CD4-positive, alpha-beta memory T cell (primary cell): ENCODE results near the gene ULK3. TPM values are rescaled to one million over a fixed set of nuclear protein-coding genes. Genes with fewer than 3 reads are reported as not detected.

Experiments used
- CTCF ChIA-PET: fragments of 350-600 bp; sonication (Branson Sonifier 250); formaldehyde crosslinking; loops from one replicate; lab custom pipeline; 2021; ENCODE audit warnings: inconsistent platforms; ENCODE audit not compliant: partially characterized antibody; lab: Charles Lee
- POLR2A ChIA-PET: fragments of 350-600 bp; sonication (Branson Sonifier 250); formaldehyde crosslinking; loops from one replicate; lab custom pipeline; 2021; ENCODE audit not compliant: partially characterized antibody; lab: Charles Lee
- DNase-seq, 5 donors: peaks; one replicate each; pipeline versions ENCODE4 v3.0.0 to v3.0.0-alpha.2; 2020 to 2022; ENCODE audit warnings: mixed read lengths in 1 of 5
- H3K27ac ChIP-seq: one replicate; pipeline ENCODE4 v1.7.0; 2013; ENCODE audit warnings: low read depth, low read length
- H3K27me3 ChIP-seq: 2 replicates; pipeline ENCODE4 v1.7.0; 2013; ENCODE audit warnings: mild to moderate bottlenecking, low read length, moderate library complexity; ENCODE audit not compliant: insufficient read depth
- H3K36me3 ChIP-seq: 2 replicates; pipeline ENCODE4 v1.7.0; 2013; ENCODE audit warnings: mild to moderate bottlenecking, low read length, moderate library complexity; ENCODE audit not compliant: insufficient read depth
- H3K4me1 ChIP-seq: 2 replicates; pipeline ENCODE4 v1.7.0; 2013; ENCODE audit warnings: mild to moderate bottlenecking, low read length, moderate library complexity; ENCODE audit not compliant: insufficient read depth
- H3K4me3 ChIP-seq, 2 donors: one replicate each; pipeline ENCODE4 v1.7.0; 2013; ENCODE audit warnings: low read length in 2 of 2, mild to moderate bottlenecking in 1 of 2
- H3K9me3 ChIP-seq, 2 donors: one replicate each; pipeline ENCODE4 v1.7.0; 2013; ENCODE audit warnings: low read length in 2 of 2, control low read depth in 1 of 2; ENCODE audit not compliant: control insufficient read depth in 1 of 2
- H3K27ac Mint-ChIP-seq, 7 donors: one replicate each; pipeline ENCODE4 v1.8.0; 2020 to 2021; ENCODE audit warnings: mixed read lengths in 7 of 7, mild to moderate bottlenecking in 6 of 7, inconsistent platforms in 3 of 7, moderate library complexity in 3 of 7
- H3K27me3 Mint-ChIP-seq, 2 donors: one replicate each; pipeline ENCODE4 v1.8.0; 2020 to 2021; ENCODE audit warnings: mixed read lengths in 2 of 2
- H3K36me3 Mint-ChIP-seq, 2 donors: one replicate each; pipeline ENCODE4 v1.8.0; 2020 to 2021; ENCODE audit warnings: mixed read lengths in 2 of 2, inconsistent platforms in 1 of 2, mild to moderate bottlenecking in 1 of 2
- H3K4me1 Mint-ChIP-seq, 4 donors: one replicate each; pipeline ENCODE4 v1.8.0; 2020 to 2021; ENCODE audit warnings: mixed read lengths in 4 of 4, mild to moderate bottlenecking in 1 of 4
- H3K4me3 Mint-ChIP-seq, 8 donors: one replicate each; pipeline ENCODE4 v1.8.0; 2020 to 2021; ENCODE audit warnings: mixed read lengths in 8 of 8, mild to moderate bottlenecking in 7 of 8, moderate library complexity in 6 of 8, inconsistent platforms in 3 of 8
- H3K9me3 Mint-ChIP-seq, 8 donors: one replicate each; pipeline ENCODE4 v1.8.0; 2020 to 2021; ENCODE audit warnings: mixed read lengths in 8 of 8, mild to moderate bottlenecking in 5 of 8, inconsistent platforms in 3 of 8, moderate library complexity in 1 of 8
- intact Hi-C: fragments of 100-400 bp; cut with micrococcal nuclease; formaldehyde crosslinking; loops from one replicate; pipeline ENCODE4 v1.15.1; 2023
- polyA plus RNA-seq, 2 donors: library from polyadenylated mRNA; unstranded; fragments of 300-500 nt; fragmentation: Illumina TruSeq; gene quantifications; one replicate each; pipeline ENCODE4 v1.2.3, GENCODE V29; 2021
- total RNA-seq, 2 experiments: library from RNA; stranded (reverse); gene quantifications; one replicate each; pipeline ENCODE4 v1.2.3, GENCODE V29; 2021

Gene ULK3
- total and polyA plus RNA-seq, 4 experiments from 2014 or later, result 33.6 to 88.3 (median 61.7) TPM

GRCh38 chr15:74816624-74817369, 26.2 kb downstream of the ULK3 start:
- no peak overlapping the region for H3K27ac Mint-ChIP-seq
- POLR2A ChIA-PET, result no interaction called here
- H3K9me3 Mint-ChIP-seq, result no peaks in the 10 kb centered on the region
- Histone ChIP-seq H3K4me1 (peaks cover 10% of the 10 kb centered on the region), H3K27me3 (no peaks in the 10 kb centered on the region), H3K36me3 (no peaks in the 10 kb centered on the region), H3K9me3 (no peaks in the 10 kb centered on the region), H3K4me3 (no peak overlapping the region), H3K27ac (no peak overlapping the region)
- DNase-seq, result no peak
- H3K4me1 Mint-ChIP-seq, result peaks cover 2 to 9% (median 6%) of the 10 kb centered on the region in 4 donors
- CTCF ChIA-PET, result interaction anchor here (0.6 to 1.3 kb wide), 2 partner anchors 16 to 48 kb away, joined by 3 read pairs; no protein-coding TSS in a partner anchor
- intact Hi-C loops, result no loop called here
- H3K27me3 Mint-ChIP-seq, result peaks cover 0 to 2% of the 10 kb centered on the region in 2 donors
- H3K4me3 Mint-ChIP-seq, result no peak overlapping the region
- no peaks in the 10 kb centered on the region for H3K36me3 Mint-ChIP-seq

GRCh38 chr15:74815961-74816360, 27.0 kb downstream of the ULK3 start:
- Mint-ChIP-seq H3K4me3 (no peak overlapping the region), H3K36me3 (no peaks in the 10 kb centered on the region), H3K27me3 (peaks cover 0 to 2% of the 10 kb centered on the region in 2 donors), H3K9me3 (no peaks in the 10 kb centered on the region), H3K4me1 (peaks cover 2 to 9% (median 6%) of the 10 kb centered on the region in 4 donors), H3K27ac (no peak overlapping the region)
- Histone ChIP-seq H3K27me3 (no peaks in the 10 kb centered on the region), H3K4me3 (no peak overlapping the region), H3K4me1 (peaks cover 10% of the 10 kb centered on the region), H3K9me3 (no peaks in the 10 kb centered on the region), H3K36me3 (no peaks in the 10 kb centered on the region), H3K27ac (no peak overlapping the region)
- ChIA-PET POLR2A (interaction anchor here (0.7 to 1.5 kb wide), 2 partner anchors 9 to 10 kb away, joined by 3 read pairs; partner anchors contain the start of gene CPLX3), CTCF (interaction anchor here (1.3 kb wide), 1 partner anchor 15 kb away, joined by 3 read pairs; no protein-coding TSS in a partner anchor)
- intact Hi-C loops, result no loop called here
- no peak for DNase-seq

GRCh38 chr15:74815121-74815934, 27.6 kb downstream of the ULK3 start:
- H3K4me3 ChIP-seq, result no peak overlapping the region
- ChIA-PET CTCF (interaction anchor here (1.3 kb wide), 1 partner anchor 15 kb away, joined by 3 read pairs; no protein-coding TSS in a partner anchor), POLR2A (interaction anchor here (0.7 to 1.5 kb wide), 2 partner anchors 8 to 11 kb away, joined by 3 read pairs; partner anchors contain the start of gene CPLX3)
- Mint-ChIP-seq H3K36me3 (no peaks in the 10 kb centered on the region), H3K27ac (peak overlapping the region in 1 of 7 donors; percentile 48), H3K27me3 (peaks cover 0 to 2% of the 10 kb centered on the region in 2 donors), H3K9me3 (no peaks in the 10 kb centered on the region), H3K4me1 (peaks cover 2 to 9% (median 6%) of the 10 kb centered on the region in 4 donors), H3K4me3 (no peak overlapping the region)
- no peaks in the 10 kb centered on the region for H3K27me3 ChIP-seq
- H3K4me1 ChIP-seq, result peaks cover 10% of the 10 kb centered on the region
- no peak for DNase-seq
- H3K36me3 ChIP-seq, result no peaks in the 10 kb centered on the region
- H3K27ac ChIP-seq, result no peak overlapping the region
- H3K9me3 ChIP-seq, result no peaks in the 10 kb centered on the region
- intact Hi-C loops, result no loop called here

DNA sequence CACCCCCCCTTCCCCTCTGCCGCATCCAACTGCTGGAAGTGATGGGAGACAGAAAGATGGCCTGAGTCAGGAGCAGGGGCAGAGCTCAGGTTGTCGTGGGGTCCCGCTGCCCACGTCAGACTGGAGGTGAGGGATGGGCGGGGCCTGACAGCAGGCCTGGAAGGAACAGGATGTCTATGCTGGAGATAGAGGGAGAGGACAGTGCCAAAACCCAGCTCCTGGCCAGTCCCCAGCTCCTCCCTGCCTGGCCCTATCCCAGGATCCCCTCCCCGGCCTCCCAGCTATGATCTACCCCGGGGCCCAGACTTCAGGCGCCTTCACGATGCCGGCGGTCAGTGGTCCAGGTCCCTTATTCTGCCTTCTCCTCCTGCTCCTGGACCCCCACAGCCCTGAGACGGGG, 30.4 kb downstream of the ULK3 start, which contains the start of gene LMAN1L:
TSS of gene LMAN1L (plus strand) at position 303 of the 400 bp plus-strand sequence. CDS start at position 323, 20 bp downstream.
- no peak within 1 kb of the TSS for H3K27ac ChIP-seq
- peaks cover 14 to 21% (median 15%) of the 10 kb centered on the region in 4 donors for H3K4me1 Mint-ChIP-seq
- no peaks in the 10 kb centered on the region for H3K9me3 Mint-ChIP-seq
- intact Hi-C loops, result no loop called here
- H3K27ac Mint-ChIP-seq, result peak within 1 kb of the TSS in 2 of 7 donors; percentile 44 to 55
- no peak for DNase-seq
- ChIA-PET CTCF (interaction anchor here (1.0 to 36.4 kb wide), 4 partner anchors 12 to 34 kb away, joined by 3 to 1908 read pairs (median 4); partner anchors contain the start of gene CSK), POLR2A (no interaction called here)
- H3K27me3 ChIP-seq, result no peaks in the 10 kb centered on the region
- no peak within 1 kb of the TSS for H3K4me3 Mint-ChIP-seq
- H3K4me1 ChIP-seq, result peaks cover 5% of the 10 kb centered on the region
- no peak within 1 kb of the TSS for H3K4me3 ChIP-seq
- no peaks in the 10 kb centered on the region for H3K27me3 Mint-ChIP-seq
- H3K36me3 ChIP-seq, result no peaks in the 10 kb centered on the region
- H3K9me3 ChIP-seq, result no peaks in the 10 kb centered on the region
- H3K36me3 Mint-ChIP-seq, result no peaks in the 10 kb centered on the region

DNA sequence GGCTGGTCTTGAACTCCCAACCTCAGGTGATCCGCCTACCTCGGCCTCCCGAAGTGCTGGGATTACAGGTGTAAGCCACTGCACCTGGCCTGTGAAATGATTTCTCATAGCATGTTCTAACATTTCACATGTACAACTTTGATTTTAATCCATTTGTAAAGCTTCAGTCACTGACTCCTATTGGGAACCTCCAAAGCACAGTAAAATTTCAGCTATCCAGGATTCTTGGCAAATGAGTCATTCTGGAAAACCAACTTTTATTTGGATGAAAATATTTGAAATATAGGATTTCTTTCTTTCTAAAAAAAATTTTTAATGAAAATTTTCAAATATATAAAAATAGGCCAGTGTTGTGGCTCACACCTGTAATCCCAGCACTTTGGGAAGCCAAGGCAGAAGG, 33.0 kb downstream of the ULK3 start:
- Histone ChIP-seq H3K27ac (no peak overlapping the region), H3K9me3 (no peaks in the 10 kb centered on the region), H3K36me3 (no peaks in the 10 kb centered on the region), H3K4me1 (peaks cover 15% of the 10 kb centered on the region), H3K27me3 (no peaks in the 10 kb centered on the region), H3K4me3 (no peak overlapping the region)
- H3K4me1 Mint-ChIP-seq, result peaks cover 22 to 34% (median 27%) of the 10 kb centered on the region in 4 donors
- no peaks in the 10 kb centered on the region for H3K9me3 Mint-ChIP-seq
- no peak overlapping the region for H3K27ac Mint-ChIP-seq
- H3K4me3 Mint-ChIP-seq, result no peak overlapping the region
- ChIA-PET CTCF (interaction anchor here (0.9 to 36.4 kb wide), 4 partner anchors 27 to 92 kb away, joined by 3 to 1908 read pairs (median 7); partner anchors contain the start of gene CSK), POLR2A (interaction anchor here (1.6 to 7.1 kb wide), 2 partner anchors 27 to 39 kb away, joined by 6 to 59 read pairs; partner anchors contain the start of gene CSK)
- H3K36me3 Mint-ChIP-seq, result peaks cover 0 to under 1% of the 10 kb centered on the region in 2 donors
- intact Hi-C loops, result no loop called here
- no peak for DNase-seq
- H3K27me3 Mint-ChIP-seq, result no peaks in the 10 kb centered on the region

DNA sequence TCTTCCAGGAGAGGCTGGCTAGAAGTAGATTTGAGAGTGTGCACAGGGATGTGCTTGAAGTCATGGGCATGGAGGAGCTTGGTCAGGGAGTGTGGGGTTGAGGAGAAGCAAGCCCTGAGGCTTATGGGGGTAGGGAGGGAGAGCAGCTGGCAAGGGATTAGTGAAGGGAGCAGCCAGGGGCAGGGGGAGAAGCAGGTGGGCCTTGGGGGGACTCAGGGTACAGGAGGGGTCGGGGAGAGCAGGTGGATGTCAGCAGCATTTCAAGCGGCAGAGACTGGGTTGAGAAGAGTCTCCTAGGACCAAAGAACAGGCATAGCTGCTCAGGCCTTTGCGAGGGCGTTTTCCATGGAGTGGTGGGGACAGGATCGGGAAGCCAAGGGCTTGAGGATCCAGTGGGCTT, 33.7 kb downstream of the ULK3 start:
- peak overlapping the region in 2 of 8 donors; percentile 17 to 42 for H3K4me3 Mint-ChIP-seq
- intact Hi-C loops, result no loop called here
- CTCF ChIA-PET, result interaction anchor here (0.9 to 36.4 kb wide), 4 partner anchors 27 to 93 kb away, joined by 3 to 1908 read pairs (median 7); partner anchors contain the start of gene CSK
- no peak for DNase-seq
- Histone ChIP-seq H3K36me3 (no peaks in the 10 kb centered on the region), H3K9me3 (no peaks in the 10 kb centered on the region), H3K4me3 (no peak overlapping the region), H3K27me3 (no peaks in the 10 kb centered on the region), H3K4me1 (peaks cover 15% of the 10 kb centered on the region), H3K27ac (no peak overlapping the region)
- no peaks in the 10 kb centered on the region for H3K9me3 Mint-ChIP-seq
- peak overlapping the region; percentile 33 to 85 (median 71) for H3K27ac Mint-ChIP-seq
- H3K4me1 Mint-ChIP-seq, result peaks cover 22 to 34% (median 30%) of the 10 kb centered on the region in 4 donors
- H3K36me3 Mint-ChIP-seq, result peaks cover 0 to 5% of the 10 kb centered on the region in 2 donors
- H3K27me3 Mint-ChIP-seq, result no peaks in the 10 kb centered on the region
- POLR2A ChIA-PET, result interaction anchor here (1.7 to 7.1 kb wide), 2 partner anchors 26 to 92 kb away, joined by 4 to 59 read pairs; partner anchors contain the start of gene CSK
